Sciatic nerve (tissue), 2 donors: ENCODE measurements around the gene ATXN10. TPM values are rescaled to one million over a fixed set of nuclear protein-coding genes. Genes with fewer than 3 reads are reported as not detected.
A peak's percentile ranks its signal among the peaks of the same experiment; 100 is the strongest.

ENCODE experiments used
- ATAC-seq: fragments of 200-7000 bp; cut with Tn5 transposase; one replicate; pipeline ENCODE4 v1.9.1; 2020; ENCODE audit warnings: mild to moderate bottlenecking, moderate library complexity
- DNase-seq: peaks from one replicate; pipeline ENCODE4 v3.0.0-alpha.2; 2020; ENCODE audit warnings: low spot score
- intact Hi-C: fragments of 100-400 bp; cut with DNase I; formaldehyde crosslinking; loops from one replicate; pipeline ENCODE4 v1.14.2; 2022
- total RNA-seq: library from RNA; stranded (reverse); fragmentation: NEBNext Ultra II Directional; extraction: Animal tissue kit (Norgen Biotek cat#: 25700); gene quantifications from one replicate; pipeline ENCODE4 v1.2.1, GENCODE V29; 2021
- donor health status: DM: no; HTN: no; CAD: no.
- donor health status: DM: no; HTN: no; CAD: no.

ATXN10 gene
- total RNA-seq, 1 donor from 2014 or later: 130 TPM

GRCh38 chr22:45878051-45878781, 206.6 kb downstream of the ATXN10 start:
- intact Hi-C loops: no loop called here
- DNase-seq: peak; percentile 50
- ATAC-seq: no peak

GRCh38 chr22:45878901-45879551, 207.4 kb downstream of the ATXN10 start:
- peak; percentile 48 for DNase-seq
- intact Hi-C loops: no loop called here
- no peak for ATAC-seq

GRCh38 chr22:45879552-45879949, 207.9 kb downstream of the ATXN10 start:
- intact Hi-C loops: no loop called here
- no peak for ATAC-seq
- DNase-seq: peak; percentile 54

- intact Hi-C loops: no loop called here
- ATAC-seq (peak; percentile 20), DNase-seq (peak; percentile 53)
These were observed 208.6 kb downstream of the ATXN10 start for GRCh38 chr22:45880091-45880715.

DNA sequence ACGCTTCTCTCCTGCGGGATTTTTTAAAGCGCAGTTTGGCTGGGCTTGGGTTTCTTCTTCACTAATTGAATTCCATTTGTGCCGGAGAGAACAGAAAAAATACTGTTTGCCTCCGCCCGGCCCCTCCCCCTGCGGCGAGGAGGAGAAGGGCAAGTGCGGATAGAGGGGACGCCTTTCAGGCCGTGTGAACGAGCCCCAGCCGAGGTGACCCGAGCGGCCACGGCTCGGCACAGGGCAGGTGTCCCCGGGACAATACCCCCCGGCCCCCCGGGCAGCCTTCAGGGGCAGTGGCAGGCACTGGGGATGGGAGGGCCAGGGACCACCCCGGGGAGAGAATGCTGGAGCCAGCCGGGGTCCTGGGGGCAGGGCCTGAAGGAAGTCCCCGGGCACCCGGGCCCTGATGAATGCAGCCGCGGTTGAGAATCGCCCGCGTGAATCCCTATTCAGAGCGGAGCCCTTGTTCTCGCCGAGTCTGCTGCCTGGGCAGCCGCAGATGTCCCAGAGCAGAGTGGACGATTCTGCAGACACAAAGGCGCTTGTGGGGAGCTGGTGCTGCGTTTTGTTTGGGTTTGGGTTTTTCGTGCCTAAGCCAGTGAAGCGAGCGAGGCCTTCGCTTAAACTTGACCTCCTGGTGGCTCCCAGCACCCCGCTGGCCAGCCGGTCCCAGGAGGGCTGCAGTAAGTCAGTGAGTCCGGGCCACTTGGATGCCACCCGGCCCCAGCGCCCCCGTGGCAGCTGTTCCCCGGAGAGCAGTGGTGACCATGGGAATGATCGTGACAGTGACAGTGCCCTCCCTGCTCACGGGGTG, 209.3 kb downstream of the ATXN10 start:
- DNase-seq (peak; percentile 51), ATAC-seq (peak; percentile 20)
- intact Hi-C loops: no loop called here

DNA sequence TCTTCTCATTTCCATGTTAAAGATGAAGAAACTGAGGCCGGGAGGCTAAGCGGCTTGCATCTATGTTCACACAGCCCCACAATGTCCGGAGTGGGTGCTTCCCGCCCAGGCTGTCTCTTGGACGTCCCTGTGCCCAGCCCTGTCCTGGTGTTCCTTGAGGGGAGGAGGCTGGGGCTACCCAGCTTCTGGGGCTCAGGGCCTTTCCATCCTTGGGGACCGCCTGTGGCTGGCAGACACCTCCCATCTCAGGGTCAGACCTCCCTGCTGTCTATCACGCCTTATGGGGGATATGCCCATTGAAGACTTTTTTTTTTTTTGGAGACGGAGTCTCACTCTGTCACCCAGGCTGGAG, 209.9 kb downstream of the ATXN10 start:
- intact Hi-C loops: no loop called here
- DNase-seq: peak; percentile 37
- ATAC-seq: no peak

- intact Hi-C loops: no loop called here
- DNase-seq (peak; percentile 51), ATAC-seq (no peak)
These were observed 211.5 kb downstream of the ATXN10 start for GRCh38 chr22:45882881-45883810.

DNA sequence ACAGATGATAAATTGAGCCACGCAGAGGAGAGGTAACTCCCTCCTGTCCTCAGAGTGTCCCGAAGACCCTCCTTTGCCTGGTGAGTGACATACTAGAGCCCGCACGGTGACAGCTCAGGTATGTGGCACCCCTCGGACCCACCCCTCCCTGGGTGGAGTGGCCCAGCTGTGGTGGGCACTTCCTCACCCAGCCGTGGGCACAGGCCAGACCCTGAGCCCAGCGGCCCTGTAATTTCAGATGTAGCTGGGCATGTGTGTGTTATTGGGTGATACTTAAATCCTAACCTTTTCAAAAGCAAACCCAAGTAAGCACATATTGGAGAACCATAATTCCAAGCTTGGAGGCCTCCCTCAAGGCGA, 212.2 kb downstream of the ATXN10 start:
- intact Hi-C loops: no loop called here

GRCh38 chr22:45884201-45885062, 212.8 kb downstream of the ATXN10 start:
- intact Hi-C loops: no loop called here
- peak; percentile 47 for DNase-seq
- no peak for ATAC-seq

More for the DNA sequence above, 212.2 kb downstream of the ATXN10 start:
- no peak for ATAC-seq
- no peak for DNase-seq

- intact Hi-C loops: no loop called here
- ATAC-seq (no peak), DNase-seq (peak; percentile 26)
These were observed 213.7 kb downstream of the ATXN10 start for GRCh38 chr22:45885171-45885840.

DNA sequence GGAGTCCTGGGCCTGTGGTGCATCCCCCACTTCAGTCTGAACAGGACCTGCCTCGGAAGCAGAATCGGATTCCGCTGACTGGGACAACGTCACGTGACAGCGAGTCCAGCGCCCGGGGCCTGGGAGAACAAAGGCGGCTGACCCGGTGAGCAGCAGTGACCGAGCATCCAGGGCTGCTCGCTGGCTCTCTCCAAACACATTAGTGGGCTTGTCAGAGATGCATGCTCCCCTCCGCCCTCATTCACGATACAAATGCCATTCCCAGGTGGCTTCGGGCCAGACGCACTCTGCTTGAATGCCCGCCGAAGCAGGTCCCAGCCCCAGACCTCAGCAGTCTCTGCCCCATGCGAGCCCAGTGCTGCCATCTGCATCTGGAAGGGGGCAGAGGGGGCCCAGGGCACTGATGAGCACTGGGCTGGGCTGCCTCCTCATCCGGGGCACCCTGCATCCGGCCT, 214.3 kb downstream of the ATXN10 start:
- peak; percentile 52 for DNase-seq
- intact Hi-C loops: no loop called here
- no peak for ATAC-seq

GRCh38 chr22:45886540-45886939, 214.9 kb downstream of the ATXN10 start:
- ATAC-seq (no peak), DNase-seq (peak; percentile 40)
- intact Hi-C loops: no loop called here

DNA sequence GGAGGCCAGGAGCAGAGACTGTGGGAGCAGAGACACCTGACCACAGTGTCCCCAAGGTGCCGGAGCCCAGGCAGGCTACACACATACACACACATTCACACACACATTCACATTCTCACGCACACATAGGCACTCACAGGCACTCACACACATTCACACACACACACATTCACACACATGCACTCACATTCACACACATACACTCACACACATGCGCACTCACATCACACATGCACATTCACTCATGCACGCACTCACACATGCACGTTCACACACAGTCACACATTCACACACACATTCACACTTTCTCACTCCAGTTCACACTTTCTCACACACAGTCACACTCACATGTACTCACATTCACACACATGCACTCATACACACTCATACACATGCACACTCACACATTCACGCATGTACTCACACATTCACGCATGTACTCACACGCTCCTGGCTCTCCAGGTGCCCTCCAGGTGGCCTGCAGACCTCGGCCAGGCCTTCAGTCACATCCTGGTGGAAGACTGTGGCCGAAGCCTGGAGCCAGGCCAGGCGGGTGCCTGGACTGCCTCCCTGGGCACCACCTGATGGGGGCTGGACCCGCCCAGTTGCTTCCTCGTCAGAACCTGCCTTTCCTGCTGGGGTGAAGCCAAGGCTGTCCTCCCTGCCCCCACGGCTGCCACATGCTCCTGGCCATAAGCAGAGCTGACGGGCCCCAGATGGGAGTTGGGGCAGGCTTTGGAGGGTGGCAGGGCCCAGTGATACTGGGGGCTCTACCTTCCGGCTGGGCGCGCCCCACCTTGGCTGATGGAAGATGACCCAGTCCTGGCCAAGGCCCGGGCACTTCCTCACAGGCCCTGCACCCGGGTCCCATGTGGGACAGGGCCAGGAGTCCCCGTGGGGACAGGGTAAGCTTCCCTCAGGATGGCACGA, 215.8 kb downstream of the ATXN10 start:
- DNase-seq (peak; percentile 25), ATAC-seq (no peak)
- intact Hi-C loops: no loop called here

GRCh38 chr22:45888221-45889092, 216.8 kb downstream of the ATXN10 start:
- no peak for DNase-seq
- intact Hi-C loops: no loop called here
- no peak for ATAC-seq

GRCh38 chr22:45889093-45889538, 217.5 kb downstream of the ATXN10 start:
- DNase-seq: no peak
- no peak for ATAC-seq
- intact Hi-C loops: no loop called here
